Neural cell (in vitro differentiated cells): Measurements from ENCODE around the gene LYPD3. TPM values are rescaled to one million over a fixed set of nuclear protein-coding genes. Genes with fewer than 3 reads are reported as not detected.

Experiments
- H2AFZ ChIP-seq: fragments of 200-600, 300-800 bp; sonication (generic), shearing (Covaris generic); 2 replicates; pipeline ENCODE4 v1.6.0; 2014; ENCODE audit warnings: low read depth, mild to moderate bottlenecking, antibody characterized with exemption, low read length, moderate library complexity
- H3F3A ChIP-seq: fragments of 200-600 bp; shearing (Covaris generic); 2 replicates; pipeline ENCODE4 v1.6.1; 2016; ENCODE audit warnings: mild to moderate bottlenecking, moderate library complexity, mixed read lengths, antibody characterized with exemption, low read length; ENCODE audit not compliant: insufficient read depth, poor library complexity, severe bottlenecking
- H3K27ac ChIP-seq: fragments of 200-600, 300-800 bp; sonication (generic), shearing (Covaris generic); 2 replicates; pipeline ENCODE4 v1.5.1; 2014; ENCODE audit warnings: mild to moderate bottlenecking, low read length, moderate library complexity
- H3K27me3 ChIP-seq: fragments of 300-800, 200-600 bp; sonication (generic), shearing (Covaris generic); 2 replicates; pipeline ENCODE4 v1.6.0; 2014; ENCODE audit warnings: mild to moderate bottlenecking, low read depth, low read length, moderate library complexity; ENCODE audit not compliant: insufficient read depth
- H3K36me3 ChIP-seq: fragments of 300-800, 200-600 bp; sonication (generic), shearing (Covaris generic); 2 replicates; pipeline ENCODE4 v1.5.1; 2014; ENCODE audit warnings: mild to moderate bottlenecking, antibody characterized with exemption, low read length, moderate library complexity; ENCODE audit not compliant: insufficient read depth
- H3K4me2 ChIP-seq: fragments of 300-800, 200-600 bp; sonication (generic), shearing (Covaris generic); 2 replicates; pipeline ENCODE4 v1.6.0; 2014; ENCODE audit warnings: mild to moderate bottlenecking, low read length
- H3K4me3 ChIP-seq: fragments of 300-800, 200-600 bp; sonication (generic), shearing (Covaris generic); 2 replicates; pipeline ENCODE4 v1.5.1; 2014; ENCODE audit warnings: mild to moderate bottlenecking, low read length, moderate library complexity
- H3K79me2 ChIP-seq: fragments of 200-600 bp; shearing (Covaris generic); replicated peaks from 2 replicates; pipeline ENCODE4 v1.6.0; 2014; ENCODE audit warnings: mild to moderate bottlenecking, low read length, moderate library complexity; ENCODE audit not compliant: insufficient read depth
- H3K9ac ChIP-seq: fragments of 300-800, 200-600 bp; sonication (generic), shearing (Covaris generic); 2 replicates; pipeline ENCODE4 v1.6.1; 2016; ENCODE audit warnings: mild to moderate bottlenecking, low read length, mixed read lengths
- H3K9me2 ChIP-seq: fragments of 200-600 bp; shearing (Covaris generic); 2 replicates; pipeline ENCODE4 v1.6.1; 2016; ENCODE audit warnings: mild to moderate bottlenecking, low read length, mixed read lengths; ENCODE audit not compliant: insufficient read depth
- H3K9me3 ChIP-seq: fragments of 200-600, 300-800 bp; sonication (generic), shearing (Covaris generic); 2 replicates; pipeline ENCODE4 v1.6.1; 2016; ENCODE audit warnings: mild to moderate bottlenecking, mixed run types, low read length, moderate library complexity, mixed read lengths
- H4K20me1 ChIP-seq: fragments of 200-600 bp; shearing (Covaris generic); 2 replicates; pipeline ENCODE4 v1.6.1; 2016; ENCODE audit warnings: mild to moderate bottlenecking, mixed run types; ENCODE audit not compliant: insufficient read depth
- EP300 ChIP-seq: fragments of 450-650 bp; conservative IDR thresholded peaks from 2 replicates; pipeline ENCODE4 v1.6.1; 2014; ENCODE audit warnings: antibody characterized with exemption, mild to moderate bottlenecking, moderate library complexity; ENCODE audit not compliant: poor library complexity, severe bottlenecking
- EZH2 ChIP-seq: fragments of 200-600, 300-800 bp; shearing (Covaris generic), sonication (generic); IDR thresholded peaks from 2 replicates; pipeline ENCODE4 v1.6.1; 2014; ENCODE audit warnings: antibody characterized with exemption, low read length, borderline replicate concordance, mild to moderate bottlenecking; ENCODE audit not compliant: insufficient read depth, poor library complexity, severe bottlenecking
- MXI1 ChIP-seq: fragments of 450-650 bp; conservative IDR thresholded peaks from 2 replicates; pipeline ENCODE4 v1.6.1; 2014; ENCODE audit warnings: antibody characterized with exemption, mild to moderate bottlenecking; ENCODE audit not compliant: poor library complexity, severe bottlenecking
- POLR2AphosphoS5 ChIP-seq: IDR thresholded peaks from 2 replicates; pipeline ENCODE4 v1.6.1; 2012
- RAD21 ChIP-seq: fragments of 450-650 bp; conservative IDR thresholded peaks from 2 replicates; pipeline ENCODE4 v1.6.1; 2014; ENCODE audit warnings: antibody characterized with exemption, mild to moderate bottlenecking, moderate library complexity
- SMC3 ChIP-seq: fragments of 450-650 bp; conservative IDR thresholded peaks from 2 replicates; pipeline ENCODE4 v1.6.1; 2014; ENCODE audit warnings: antibody characterized with exemption, mild to moderate bottlenecking, moderate library complexity; ENCODE audit not compliant: poor library complexity
- TAF1 ChIP-seq: IDR thresholded peaks from 2 replicates; pipeline ENCODE4 v1.6.1; 2012; ENCODE audit warnings: low read depth
- polyA plus RNA-seq: library from polyadenylated mRNA; depleted of rRNA; stranded (reverse); fragments of >200 nt; gene quantifications from 2 replicates; pipeline ENCODE4 v1.2.3, GENCODE V29; 2014
- TF ChIP-seq, protein P1 (sequence below): fragments of 450-650 bp; IDR thresholded peaks from 2 replicates; pipeline ENCODE4 v1.5.1; 2014; ENCODE audit warnings: antibody characterized with exemption, mild to moderate bottlenecking, moderate library complexity; ENCODE audit not compliant: poor library complexity, severe bottlenecking
- TF ChIP-seq, protein P2 (sequence below): IDR thresholded peaks from 2 replicates; pipeline ENCODE4 v1.6.1; 2012; ENCODE audit warnings: borderline replicate concordance

The LYPD3 gene
- polyA plus RNA-seq, 1 donor from 2014 or later: not detected

DNA sequence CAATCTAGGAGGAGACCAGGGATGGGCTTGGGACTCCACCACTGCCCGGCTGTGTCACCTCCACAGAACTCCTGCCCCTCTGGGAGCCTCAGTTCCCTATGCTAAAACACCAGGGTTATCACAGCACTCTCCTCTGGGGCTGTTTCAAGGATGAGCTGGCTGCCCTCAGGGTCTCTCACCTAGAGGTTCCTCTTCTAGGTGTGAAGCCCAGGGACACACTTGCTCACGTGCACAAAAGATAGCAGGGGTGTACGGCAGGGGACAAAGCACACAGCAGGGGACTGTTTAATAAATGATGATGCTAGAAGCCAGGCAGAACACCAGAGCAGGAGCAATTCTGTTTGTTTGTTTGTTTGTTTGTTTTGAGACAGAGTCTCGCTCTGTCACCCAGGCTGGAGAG is 16.8 kb upstream of the LYPD3 start:
- H3K9me3 ChIP-seq: no peaks in the 10 kb centered on the region
- H3K4me3 ChIP-seq: no peak overlapping the region
- H3K27me3 ChIP-seq: no peaks in the 10 kb centered on the region
- no peaks in the 10 kb centered on the region for H4K20me1 ChIP-seq
- no peak overlapping the region for H3K4me2 ChIP-seq
- H3K9ac ChIP-seq: no peak overlapping the region
- no peaks in the 10 kb centered on the region for H3K79me2 ChIP-seq
- TF ChIP-seq TAF1 (no peak), MXI1 (no peak), RAD21 (no peak), SMC3 (no peak), POLR2AphosphoS5 (no peak), EZH2 (no peak), EP300 (no peak)
- TF ChIP-seq, protein P1, sequence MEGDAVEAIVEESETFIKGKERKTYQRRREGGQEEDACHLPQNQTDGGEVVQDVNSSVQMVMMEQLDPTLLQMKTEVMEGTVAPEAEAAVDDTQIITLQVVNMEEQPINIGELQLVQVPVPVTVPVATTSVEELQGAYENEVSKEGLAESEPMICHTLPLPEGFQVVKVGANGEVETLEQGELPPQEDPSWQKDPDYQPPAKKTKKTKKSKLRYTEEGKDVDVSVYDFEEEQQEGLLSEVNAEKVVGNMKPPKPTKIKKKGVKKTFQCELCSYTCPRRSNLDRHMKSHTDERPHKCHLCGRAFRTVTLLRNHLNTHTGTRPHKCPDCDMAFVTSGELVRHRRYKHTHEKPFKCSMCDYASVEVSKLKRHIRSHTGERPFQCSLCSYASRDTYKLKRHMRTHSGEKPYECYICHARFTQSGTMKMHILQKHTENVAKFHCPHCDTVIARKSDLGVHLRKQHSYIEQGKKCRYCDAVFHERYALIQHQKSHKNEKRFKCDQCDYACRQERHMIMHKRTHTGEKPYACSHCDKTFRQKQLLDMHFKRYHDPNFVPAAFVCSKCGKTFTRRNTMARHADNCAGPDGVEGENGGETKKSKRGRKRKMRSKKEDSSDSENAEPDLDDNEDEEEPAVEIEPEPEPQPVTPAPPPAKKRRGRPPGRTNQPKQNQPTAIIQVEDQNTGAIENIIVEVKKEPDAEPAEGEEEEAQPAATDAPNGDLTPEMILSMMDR: no peak
- TF ChIP-seq, protein P2, sequence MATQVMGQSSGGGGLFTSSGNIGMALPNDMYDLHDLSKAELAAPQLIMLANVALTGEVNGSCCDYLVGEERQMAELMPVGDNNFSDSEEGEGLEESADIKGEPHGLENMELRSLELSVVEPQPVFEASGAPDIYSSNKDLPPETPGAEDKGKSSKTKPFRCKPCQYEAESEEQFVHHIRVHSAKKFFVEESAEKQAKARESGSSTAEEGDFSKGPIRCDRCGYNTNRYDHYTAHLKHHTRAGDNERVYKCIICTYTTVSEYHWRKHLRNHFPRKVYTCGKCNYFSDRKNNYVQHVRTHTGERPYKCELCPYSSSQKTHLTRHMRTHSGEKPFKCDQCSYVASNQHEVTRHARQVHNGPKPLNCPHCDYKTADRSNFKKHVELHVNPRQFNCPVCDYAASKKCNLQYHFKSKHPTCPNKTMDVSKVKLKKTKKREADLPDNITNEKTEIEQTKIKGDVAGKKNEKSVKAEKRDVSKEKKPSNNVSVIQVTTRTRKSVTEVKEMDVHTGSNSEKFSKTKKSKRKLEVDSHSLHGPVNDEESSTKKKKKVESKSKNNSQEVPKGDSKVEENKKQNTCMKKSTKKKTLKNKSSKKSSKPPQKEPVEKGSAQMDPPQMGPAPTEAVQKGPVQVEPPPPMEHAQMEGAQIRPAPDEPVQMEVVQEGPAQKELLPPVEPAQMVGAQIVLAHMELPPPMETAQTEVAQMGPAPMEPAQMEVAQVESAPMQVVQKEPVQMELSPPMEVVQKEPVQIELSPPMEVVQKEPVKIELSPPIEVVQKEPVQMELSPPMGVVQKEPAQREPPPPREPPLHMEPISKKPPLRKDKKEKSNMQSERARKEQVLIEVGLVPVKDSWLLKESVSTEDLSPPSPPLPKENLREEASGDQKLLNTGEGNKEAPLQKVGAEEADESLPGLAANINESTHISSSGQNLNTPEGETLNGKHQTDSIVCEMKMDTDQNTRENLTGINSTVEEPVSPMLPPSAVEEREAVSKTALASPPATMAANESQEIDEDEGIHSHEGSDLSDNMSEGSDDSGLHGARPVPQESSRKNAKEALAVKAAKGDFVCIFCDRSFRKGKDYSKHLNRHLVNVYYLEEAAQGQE: no peak
- H3F3A ChIP-seq: no peaks in the 10 kb centered on the region
- no peak overlapping the region for H2AFZ ChIP-seq
- H3K9me2 ChIP-seq: no peaks in the 10 kb centered on the region
- H3K36me3 ChIP-seq: no peaks in the 10 kb centered on the region
- no peak overlapping the region for H3K27ac ChIP-seq

DNA sequence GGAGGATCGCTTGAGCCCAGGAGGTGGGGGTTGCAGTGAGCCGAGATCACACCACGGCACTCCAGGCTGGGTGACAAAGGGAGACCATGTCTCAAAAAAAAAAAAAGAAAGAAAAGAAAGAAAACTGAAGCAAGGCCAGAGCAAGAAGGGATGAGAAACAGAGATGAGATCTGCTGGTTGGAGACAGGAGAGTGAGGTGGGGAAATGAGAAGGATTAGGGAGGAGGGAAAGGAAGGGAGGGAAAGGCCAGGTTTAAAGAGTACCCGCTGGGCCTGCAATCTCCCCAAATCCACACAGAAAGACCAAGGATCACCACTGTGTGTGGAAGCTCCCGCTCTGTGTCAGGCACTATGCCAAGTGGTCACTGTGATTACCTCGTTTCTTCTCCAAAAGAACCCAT is 16.3 kb upstream of the LYPD3 start:
- Histone ChIP-seq H3K36me3 (no peaks in the 10 kb centered on the region), H3F3A (no peaks in the 10 kb centered on the region), H3K9me2 (no peaks in the 10 kb centered on the region), H3K79me2 (no peaks in the 10 kb centered on the region), H3K27ac (no peak overlapping the region), H3K9ac (no peak overlapping the region), H3K9me3 (no peaks in the 10 kb centered on the region), H2AFZ (no peak overlapping the region), H4K20me1 (no peaks in the 10 kb centered on the region), H3K4me2 (no peak overlapping the region), H3K4me3 (no peak overlapping the region), H3K27me3 (no peaks in the 10 kb centered on the region)
- TF ChIP-seq MXI1: no peak

DNA sequence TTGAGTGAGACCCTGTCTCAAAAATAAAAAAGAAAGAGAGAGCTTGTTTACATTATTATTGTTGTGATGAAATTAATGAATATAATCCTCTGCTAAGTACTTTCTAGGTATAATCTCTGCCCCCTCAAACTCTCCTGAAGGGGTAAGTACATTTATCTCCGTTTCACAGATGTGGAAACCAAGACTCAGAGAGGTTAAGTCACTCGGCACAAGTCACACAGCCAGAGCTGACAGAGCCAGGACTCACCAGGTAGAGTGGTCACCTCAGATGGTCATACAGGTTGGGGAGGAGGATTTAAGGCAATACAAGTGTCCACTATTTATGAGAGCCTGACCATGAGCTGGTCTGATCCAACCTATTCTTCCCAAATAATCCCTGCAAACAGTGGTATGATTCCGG is 15.2 kb upstream of the LYPD3 start:
- H2AFZ ChIP-seq: no peak overlapping the region
- no peaks in the 10 kb centered on the region for H3K27me3 ChIP-seq

More for the DNA sequence above, 15.2 kb upstream of the LYPD3 start:
- Histone ChIP-seq H3K9ac (no peak overlapping the region), H3K79me2 (no peaks in the 10 kb centered on the region), H3F3A (no peaks in the 10 kb centered on the region), H3K4me3 (no peak overlapping the region), H3K36me3 (no peaks in the 10 kb centered on the region), H3K9me2 (no peaks in the 10 kb centered on the region), H3K27ac (no peak overlapping the region), H3K9me3 (no peaks in the 10 kb centered on the region), H4K20me1 (no peaks in the 10 kb centered on the region), H3K4me2 (no peak overlapping the region)
- TF ChIP-seq MXI1 (no peak), EP300 (no peak), SMC3 (no peak), RAD21 (no peak), TAF1 (no peak), EZH2 (no peak), POLR2AphosphoS5 (no peak)
- TF ChIP-seq, protein P2: no peak
- TF ChIP-seq, protein P1: no peak
